ENCODE measurements around the gene DNHD1. TPM values are rescaled to one million over a fixed set of nuclear protein-coding genes. Genes with fewer than 3 reads are reported as not detected.
A peak's percentile ranks its signal among the peaks of the same experiment; 100 is the strongest.

DNHD1 gene
- total and polyA plus RNA-seq, 2 experiments from 2014 or later, result 7.3 to 7.9 TPM

DNA sequence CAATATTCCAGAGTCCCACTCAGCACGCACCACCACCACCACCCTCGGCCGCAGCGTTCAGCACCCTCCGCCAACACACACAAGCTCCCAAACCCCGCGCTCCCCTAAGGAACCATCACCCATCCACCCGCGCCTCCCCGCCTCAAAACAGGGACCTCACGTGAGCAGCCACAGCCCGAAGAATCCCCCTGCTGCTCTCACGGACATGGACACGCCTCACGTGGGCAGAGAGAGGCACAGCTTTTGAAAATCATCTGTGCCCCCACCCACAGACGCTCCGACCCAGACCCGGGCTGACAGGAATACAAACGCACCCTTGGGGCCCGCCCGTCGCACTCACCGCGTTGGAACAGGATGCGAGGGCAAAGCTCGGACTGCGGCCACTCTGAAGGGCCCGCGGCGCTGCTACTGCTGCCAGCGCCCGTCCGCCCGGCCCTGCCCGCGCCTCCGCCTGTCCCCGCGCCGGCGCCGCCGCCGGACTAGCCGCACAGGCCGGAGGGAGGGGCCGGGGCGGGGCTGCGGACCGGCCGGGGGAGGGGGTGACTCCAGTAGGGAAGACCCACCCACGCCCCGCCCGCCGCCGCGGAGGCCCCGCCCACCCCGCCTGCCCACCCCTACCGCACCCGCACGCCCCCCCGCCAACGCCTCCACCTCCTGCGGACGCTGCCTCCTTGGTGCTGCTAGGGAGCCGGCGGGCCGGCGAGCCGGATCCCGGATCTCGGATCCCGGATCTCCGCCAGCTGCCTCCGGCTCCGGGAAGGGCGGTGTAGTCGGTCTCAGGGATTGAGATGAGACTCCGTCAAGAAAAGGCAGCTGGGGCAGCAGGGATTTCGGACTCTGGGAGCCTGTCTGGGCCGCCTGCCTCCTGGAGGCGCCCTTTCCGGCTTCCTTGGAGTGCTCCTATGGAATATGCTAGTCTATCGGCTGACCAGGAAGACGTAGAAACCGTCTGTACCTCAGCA is 23.3 kb upstream of the DNHD1 start, which contains the start of gene TRIM3:
Gene TRIM3 (minus strand): TSS at position 491 of the 962 bp plus-strand sequence. CDS start 8,246 bp downstream, outside the sequence.
- Histone ChIP-seq H2AFZ (peak within 1 kb of the TSS; percentile 99), H3K4me1 (ENCODE audit: insufficient read depth) (peaks cover 35% of the 10 kb centered on the region), H3K9me2 (replicated peaks; ENCODE audit: insufficient read depth) (no peaks in the 10 kb centered on the region), H3K4me2 (peak within 1 kb of the TSS; percentile 89), H3K79me2 (peaks cover 34% of the 10 kb centered on the region), H3K36me3 (replicated peaks; ENCODE audit: insufficient read depth, low read depth) (no peaks in the 10 kb centered on the region), H3K4me3 (peak within 1 kb of the TSS; percentile 88), H4K20me1 (ENCODE audit: insufficient read depth, poor library complexity, severe bottlenecking) (no peaks in the 10 kb centered on the region), H3K27me3 (no peaks in the 10 kb centered on the region), H3K27ac (peak within 1 kb of the TSS; percentile 94), H3K9me3 (ENCODE audit: low read depth) (no peaks in the 10 kb centered on the region)
- TF ChIP-seq EZH2 (IDR thresholded peaks at IDR 0.05; ENCODE audit: borderline replicate concordance), result no peak
- TF ChIP-seq EZH2phosphoT487 (IDR thresholded peaks at IDR 0.05; ENCODE audit: low read depth, severe bottlenecking, unreplicated experiment), result no peak
- TF ChIP-seq CTCF (IDR thresholded peaks at IDR 0.05; ENCODE audit: poor library complexity), result peak; percentile 48
- under 1% methylated on average over 54 of the region's 87 CpGs for WGBS (ENCODE audit: low lambda C conversion rate, missing lambda C conversion rate)
- DNase-seq (ENCODE audit: low spot score), result peak; percentile 97

- H3K4me2 ChIP-seq, result peak overlapping the region; percentile 89
- no peaks in the 10 kb centered on the region for H3K9me2 ChIP-seq (replicated peaks; ENCODE audit: insufficient read depth)
- peak overlapping the region; percentile 40 for H2AFZ ChIP-seq
- peak overlapping the region; percentile 94 for H3K27ac ChIP-seq
- TF ChIP-seq CTCF (IDR thresholded peaks at IDR 0.05; ENCODE audit: poor library complexity), result no peak
- no peak for TF ChIP-seq EZH2 (IDR thresholded peaks at IDR 0.05; ENCODE audit: borderline replicate concordance)
- TF ChIP-seq EZH2phosphoT487 (IDR thresholded peaks at IDR 0.05; ENCODE audit: low read depth, severe bottlenecking, unreplicated experiment), result no peak
- no peak for DNase-seq (ENCODE audit: low spot score)
- WGBS (ENCODE audit: low lambda C conversion rate, missing lambda C conversion rate), result 33% methylated on average over 7 of the region's 7 CpGs
- H3K4me3 ChIP-seq, result peak overlapping the region; percentile 18
- no peaks in the 10 kb centered on the region for H4K20me1 ChIP-seq (ENCODE audit: insufficient read depth, poor library complexity, severe bottlenecking)
- no peaks in the 10 kb centered on the region for H3K27me3 ChIP-seq
- H3K9me3 ChIP-seq (ENCODE audit: low read depth), result no peaks in the 10 kb centered on the region
- H3K79me2 ChIP-seq, result peaks cover 39% of the 10 kb centered on the region
- peaks cover 30% of the 10 kb centered on the region for H3K4me1 ChIP-seq (ENCODE audit: insufficient read depth)
- H3K36me3 ChIP-seq (replicated peaks; ENCODE audit: insufficient read depth, low read depth), result no peaks in the 10 kb centered on the region
These were observed 22.7 kb upstream of the DNHD1 start for GRCh38 chr11:6474413-6474792.

- Histone ChIP-seq H3K4me2 (peak overlapping the region; percentile 89), H3K9me3 (ENCODE audit: low read depth) (no peaks in the 10 kb centered on the region), H3K27me3 (no peaks in the 10 kb centered on the region), H3K79me2 (peaks cover 41% of the 10 kb centered on the region), H2AFZ (peak overlapping the region; percentile 40), H4K20me1 (ENCODE audit: insufficient read depth, poor library complexity, severe bottlenecking) (no peaks in the 10 kb centered on the region), H3K9me2 (replicated peaks; ENCODE audit: insufficient read depth) (no peaks in the 10 kb centered on the region), H3K36me3 (replicated peaks; ENCODE audit: insufficient read depth, low read depth) (no peaks in the 10 kb centered on the region), H3K4me1 (ENCODE audit: insufficient read depth) (peaks cover 26% of the 10 kb centered on the region), H3K27ac (peak overlapping the region; percentile 94), H3K4me3 (peak overlapping the region; percentile 18)
- 79% methylated on average over 3 of the region's 3 CpGs for WGBS (ENCODE audit: low lambda C conversion rate, missing lambda C conversion rate)
- TF ChIP-seq EZH2 (IDR thresholded peaks at IDR 0.05; ENCODE audit: borderline replicate concordance) (no peak), CTCF (IDR thresholded peaks at IDR 0.05; ENCODE audit: poor library complexity) (no peak), EZH2phosphoT487 (IDR thresholded peaks at IDR 0.05; ENCODE audit: low read depth, severe bottlenecking, unreplicated experiment) (no peak)
- DNase-seq (ENCODE audit: low spot score), result no peak
These were observed 22.1 kb upstream of the DNHD1 start for GRCh38 chr11:6474806-6475500.

Data from hepatocyte (in vitro differentiated cells).